ENCODE data around the gene ALKBH8.

GRCh38 chr11:107594736-107595135 is 29.2 kb upstream of the ALKBH8 start:
- TF ChIP-seq EZH2phosphoT487 (IDR thresholded peaks at IDR 0.05): no peak
- TF ChIP-seq CTCF (IDR thresholded peaks at IDR 0.05): no peak
